K562 (cell line): ENCODE measurements around the gene PRKCB. TPM values are rescaled to one million over a fixed set of nuclear protein-coding genes. Genes with fewer than 3 reads are reported as not detected.

Experiments
- ATAC-seq: fragments of 200-7000 bp; cut with Tn5 transposase; 3 replicates; pipeline ENCODE4 v1.9.1; 2020; ENCODE audit warnings: moderate library complexity
- BruUV-seq: library from RNA; stranded (reverse); fragments of 400-500 nt; replicated peaks from 2 replicates; lab custom pipeline; 2021; lab: Mats Ljungman, UMichigan
- CTCF ChIA-PET: fragments of 300-600 bp; formaldehyde crosslinking; extraction: SDS; loops from one replicate; lab custom pipeline; 2021; ENCODE audit warnings: low intra/inter-chr PET ratio; lab: Yijun Ruan, JAX
- POLR2A ChIA-PET: fragments of 300-600, 350-650 bp; sonication (Branson Sonifier 250); formaldehyde crosslinking; extraction: SDS; loops from one replicate; lab custom pipeline; 2021; ENCODE audit warnings: antibody characterized with exemption, inconsistent platforms; lab: Yijun Ruan, JAX
- DNase-seq, 4 experiments: peaks; one replicate each; pipeline versions ENCODE4 v3.0.0 to v3.0.0-alpha.2; 2011 to 2018; ENCODE audit warnings: low spot score in 3 of 4, mixed read lengths in 3 of 4; ENCODE audit errors: extremely low read depth in 1 of 4
- FAIRE-seq: peaks from 2 replicates; lab custom pipeline; 2011; peaks lifted over from hg19 to GRCh38; lab: Jason Lieb, UNC
- H2AFZ ChIP-seq: 2 replicates; pipeline ENCODE4 v1.6.0; 2011; ENCODE audit warnings: low read depth, low read length, control low read depth, inconsistent platforms
- H3K27ac ChIP-seq: fragments of 200-600 bp; 3 replicates; pipeline ENCODE4 v1.8.0; 2011; ENCODE audit warnings: low read depth, mild to moderate bottlenecking, control low read depth, inconsistent platforms, low read length, moderate library complexity, mixed read lengths; ENCODE audit errors: extremely low read depth
- H3K27me3 ChIP-seq, 2 experiments: fragments of 300-600 bp in 1 of 2; 2 replicates in 1 of 2; 3 replicates in 1 of 2; pipeline versions ENCODE4 v1.6.0 to v1.8.0; 2011; ENCODE audit warnings: inconsistent platforms in 2 of 2, low read length in 2 of 2, mild to moderate bottlenecking in 1 of 2, mixed read lengths in 1 of 2, moderate library complexity in 1 of 2; ENCODE audit not compliant: control insufficient read depth in 2 of 2, insufficient read depth in 2 of 2
- H3K36me3 ChIP-seq: fragments of 300-600 bp; 3 replicates; pipeline ENCODE4 v1.8.0; 2011; ENCODE audit warnings: mild to moderate bottlenecking, low read length, inconsistent platforms; ENCODE audit not compliant: control insufficient read depth, insufficient read depth
- H3K4me1 ChIP-seq, 2 experiments: fragments of 200-600 bp in 1 of 2; replicated peaks in 1 of 2; 2 replicates in 1 of 2; 3 replicates in 1 of 2; pipeline versions ENCODE4 v1.5.1 to v1.8.0; 2011; ENCODE audit warnings: inconsistent platforms in 2 of 2, low read length in 2 of 2, mild to moderate bottlenecking in 1 of 2, mixed read lengths in 1 of 2, moderate library complexity in 1 of 2; ENCODE audit not compliant: control insufficient read depth in 2 of 2, insufficient read depth in 2 of 2
- H3K4me2 ChIP-seq: 2 replicates; pipeline ENCODE4 v1.6.1; 2011; ENCODE audit warnings: low read length, control low read depth, inconsistent platforms, mixed read lengths; ENCODE audit not compliant: insufficient read depth
- H3K4me3 ChIP-seq: fragments of 200-600 bp; sonication (generic), shearing (Covaris generic); 2 replicates; pipeline ENCODE4 v1.5.1; 2016; ENCODE audit warnings: control low read depth, inconsistent platforms
- H3K79me2 ChIP-seq: fragments of 200-600 bp; 3 replicates; pipeline ENCODE4 v1.8.0; 2011; ENCODE audit warnings: low read length, inconsistent platforms; ENCODE audit not compliant: control insufficient read depth, insufficient read depth
- H3K9ac ChIP-seq, 2 experiments: 2 replicates each; pipeline versions ENCODE4 v1.6.0 to v1.6.1; 2011; ENCODE audit warnings: low read depth in 2 of 2, low read length in 2 of 2, control low read depth in 1 of 2, inconsistent platforms in 1 of 2, mild to moderate bottlenecking in 1 of 2, mixed read lengths in 1 of 2; ENCODE audit not compliant: insufficient read depth in 1 of 2
- H3K9me1 ChIP-seq: one replicate; pipeline ENCODE4 v1.6.0; 2011; ENCODE audit warnings: inconsistent platforms, mild to moderate bottlenecking, low read length, moderate library complexity; ENCODE audit not compliant: control insufficient read depth, insufficient read depth
- H3K9me3 ChIP-seq: replicated peaks from 2 replicates; pipeline ENCODE4 v1.5.1; 2011; ENCODE audit warnings: low read depth, low read length, inconsistent platforms; ENCODE audit not compliant: control insufficient read depth, insufficient read depth
- H4K20me1 ChIP-seq: replicated peaks from 2 replicates; pipeline ENCODE4 v1.6.1; 2011; ENCODE audit warnings: low read length, inconsistent platforms, mixed read lengths; ENCODE audit not compliant: control insufficient read depth, insufficient read depth
- ARID3B ChIP-seq: fragments of 250-450 bp; sonication (Bioruptor Pico); IDR thresholded peaks from 2 replicates; pipeline ENCODE4 v1.4.0; 2020; ENCODE audit warnings: borderline replicate concordance
- GATAD2A ChIP-seq: fragments of 450-650 bp; IDR thresholded peaks from 2 replicates; pipeline ENCODE4 v1.6.1; 2017
- MBD2 ChIP-seq: sonication (generic); IDR thresholded peaks from 2 replicates; pipeline ENCODE4 v1.6.1; 2016; ENCODE audit warnings: low read depth, borderline replicate concordance
- MGA ChIP-seq: fragments of 450-650 bp; IDR thresholded peaks from 2 replicates; pipeline ENCODE4 v1.6.1; 2016; ENCODE audit warnings: mild to moderate bottlenecking, moderate library complexity
- POU5F1 ChIP-seq: fragments of 150-350 bp; IDR thresholded peaks from 2 replicates; pipeline ENCODE4 v1.6.1; 2014; ENCODE audit warnings: borderline replicate concordance, low read length, low read depth, mild to moderate bottlenecking; ENCODE audit not compliant: partially characterized antibody
- THRA ChIP-seq: fragments of 450-650 bp; IDR thresholded peaks from 2 replicates; pipeline ENCODE4 v1.6.1; 2017; ENCODE audit warnings: mild to moderate bottlenecking, moderate library complexity
- THRAP3 ChIP-seq: fragments of 450-650 bp; IDR thresholded peaks from 2 replicates; pipeline ENCODE4 v1.6.1; 2016; ENCODE audit warnings: mild to moderate bottlenecking, inconsistent platforms, borderline replicate concordance
- ZNF24 ChIP-seq: fragments of 450-650 bp; IDR thresholded peaks from 2 replicates; pipeline ENCODE4 v1.6.1; 2016
- ZNF586 ChIP-seq: fragments of 450-650 bp; formaldehyde crosslinking; conservative IDR thresholded peaks from 2 replicates; pipeline ENCODE4 v1.4.0; 2020; ENCODE audit warnings: mild to moderate bottlenecking, moderate library complexity
- WGBS: fragments of 100-300 bp; shearing (Covaris generic); methylation state at CpG from one replicate; pipeline ENCODE4 v1.1.6; 2016; ENCODE audit warnings: low coverage, mixed read lengths; ENCODE audit not compliant: insufficient coverage; ENCODE audit errors: missing lambda C conversion rate; 5-methylcytosine and 5-hydroxymethylcytosine counted together
- in situ Hi-C: fragments of 300-500 bp; cut with MboI; formaldehyde crosslinking; loops from 4 replicates; pipeline ENCODE4 v1.15.0; 2018; ENCODE audit warnings: inconsistent platforms, mixed read lengths
- intact Hi-C: fragments of 100-400 bp; cut with micrococcal nuclease; formaldehyde crosslinking; loops from 2 replicates; pipeline ENCODE4 v1.14.2; 2022
- polyA plus RNA-seq, 8 experiments: library from polyadenylated mRNA; depleted of rRNA in 4 of 8; stranded (reverse) in 5 of 8; unstranded in 3 of 8; fragments of >200 nt; fragmentation: Nextera tagmentation in 2 of 8; fragmentation: Illumina TruSeq in 1 of 8; extraction: Ambion mirVana in 2 of 8; extraction: Trizol in 1 of 8; gene quantifications; 2 replicates each; pipeline versions ENCODE4 v1.2.1 to v1.2.3, GENCODE V29; 2011 to 2014; ENCODE audit warnings: inconsistent platforms in 1 of 8, missing spikeins in 1 of 8
- total RNA-seq, 7 experiments: library from RNA; depleted of rRNA in 6 of 7; stranded (reverse); fragments of >200 nt in 6 of 7; fragmentation: Illumina TruSeq in 2 of 7; extraction: Trizol in 2 of 7; gene quantifications; 2 replicates each; pipeline versions ENCODE4 v1.2.1 to v1.2.3, GENCODE V29; 2011 to 2021; ENCODE audit warnings: low replicate concordance in 1 of 7

The PRKCB gene
- total and polyA plus RNA-seq, 9 of the 15 experiments (the other 6 are each of a cell fraction or from before 2014, with no cell fraction given) = 49.9 to 276 (median 148) TPM

- ChIA-PET CTCF (no interaction called here), POLR2A (interaction anchor here (0.7 kb wide), 1 partner anchor 20 kb away, joined by 3 read pairs; no protein-coding TSS in a partner anchor)
- H3K4me2 ChIP-seq = no peak overlapping the region
- no peak overlapping the region for H3K9ac ChIP-seq
- no peaks in the 10 kb centered on the region; the same call in 1 of the 2 replicates for H4K20me1 ChIP-seq
- no peak overlapping the region for H3K27ac ChIP-seq
- no peaks in the 10 kb centered on the region for H3K9me1 ChIP-seq
- no peaks in the 10 kb centered on the region for H3K9me3 ChIP-seq
- H3K4me3 ChIP-seq = no peak overlapping the region
- no TSS peak for BruUV-seq
- DNase-seq (no peak), FAIRE-seq (no peak), ATAC-seq (no peak)
- 62% methylated on average over 1 of the region's 1 CpG for WGBS
- in situ Hi-C loops = no loop called here
- no peak overlapping the region for H2AFZ ChIP-seq
- peaks cover 31% of the 10 kb centered on the region for H3K79me2 ChIP-seq
- no peaks in the 10 kb centered on the region for H3K27me3 ChIP-seq
- peaks cover 86% of the 10 kb centered on the region; the same call in 2 of the 3 replicates for H3K36me3 ChIP-seq
- H3K4me1 ChIP-seq = no peaks in the 10 kb centered on the region; a peak in 1 of 5 replicates
- intact Hi-C loops = no loop called here
- no peak for TF ChIP-seq THRA
- TF ChIP-seq GATAD2A = no peak
- TF ChIP-seq THRAP3 = no peak
- no peak for TF ChIP-seq MBD2
- TF ChIP-seq MGA = no peak
- no peak for TF ChIP-seq POU5F1
- no peak for TF ChIP-seq ZNF586 (CRISPR knock-in tag)
- TF ChIP-seq ZNF24 = no peak
- no peak for TF ChIP-seq ARID3B (CRISPR knock-in tag)
These were observed 158.8 kb downstream of the PRKCB start for GRCh38 chr16:23994615-23995014.
